ENCODE results near the gene CAPNS2. TPM values are rescaled to one million over a fixed set of nuclear protein-coding genes. Genes with fewer than 3 reads are reported as not detected.

The CAPNS2 gene
- total RNA-seq, 1 experiment from 2014 or later: not detected

- no peaks in the 10 kb centered on the region for H3K36me3 ChIP-seq (ENCODE audit: control insufficient read depth in 1 of 2, insufficient read depth in 2 of 2, low read length in 2 of 2)
- H3K9me2 ChIP-seq (ENCODE audit: insufficient read depth): no peaks in the 10 kb centered on the region
- H3K27me3 ChIP-seq (ENCODE audit: insufficient read depth, low read length): peaks cover 12% of the 10 kb centered on the region
- H4K20me1 ChIP-seq (ENCODE audit: insufficient read depth): no peaks in the 10 kb centered on the region
- intact Hi-C loops (cut with micrococcal nuclease): no loop called here
- no peaks in the 10 kb centered on the region for H3K79me2 ChIP-seq (ENCODE audit: insufficient read depth, low read length)
- ChIA-PET CTCF (no interaction called here), RAD21 (ENCODE audit: low non-redundant PET in 1 of 2, low total read pairs in 2 of 2, uncharacterized antibody in 2 of 2, unreplicated experiment in 2 of 2) (no interaction called here), POLR2A (no interaction called here)
- no peak overlapping the region for H3K27ac ChIP-seq (ENCODE audit: low read depth, low read length)
- H3K4me3 ChIP-seq (replicated peaks in 1 of 2; ENCODE audit: low read depth in 1 of 2, low read length in 2 of 2): no peak overlapping the region
- no peak for ATAC-seq
- DNase-seq (ENCODE audit: low read depth, low spot score): no peak
- no peaks in the 10 kb centered on the region for H3K9me3 ChIP-seq (ENCODE audit: control insufficient read depth in 1 of 2, insufficient read depth in 1 of 2, low read depth in 1 of 2, low read length in 2 of 2)
- no peak overlapping the region for H2AFZ ChIP-seq (ENCODE audit: low read depth, low read length, poor library complexity, severe bottlenecking)
- no peak overlapping the region for H3K4me2 ChIP-seq (ENCODE audit: low read length)
- no TSS peak for BruUV-seq (replicated peaks)
- TF ChIP-seq TCF7L2 (IDR thresholded peaks at IDR 0.05; ENCODE audit: borderline replicate concordance, extremely low read depth, insufficient read depth, insufficient read length): no peak
- no peak for TF ChIP-seq ELF1 (IDR thresholded peaks at IDR 0.05; ENCODE audit: borderline replicate concordance, low read depth)
- no peak for TF ChIP-seq SIN3A (IDR thresholded peaks at IDR 0.05; ENCODE audit: low read depth)
- TF ChIP-seq CBX3 (IDR thresholded peaks at IDR 0.05; ENCODE audit: low read depth): no peak
- TF ChIP-seq YY1 (IDR thresholded peaks at IDR 0.05; ENCODE audit: extremely low read depth, insufficient replicate concordance, low read depth, low read length): no peak
- TF ChIP-seq EZH2 (IDR thresholded peaks at IDR 0.05): no peak
- TF ChIP-seq ZFX (IDR thresholded peaks at IDR 0.05): no peak
- TF ChIP-seq REST (IDR thresholded peaks at IDR 0.05; ENCODE audit: low read depth): no peak
- no peak for TF ChIP-seq EGR1 (IDR thresholded peaks at IDR 0.05; ENCODE audit: low read depth)
- TF ChIP-seq, protein P1, sequence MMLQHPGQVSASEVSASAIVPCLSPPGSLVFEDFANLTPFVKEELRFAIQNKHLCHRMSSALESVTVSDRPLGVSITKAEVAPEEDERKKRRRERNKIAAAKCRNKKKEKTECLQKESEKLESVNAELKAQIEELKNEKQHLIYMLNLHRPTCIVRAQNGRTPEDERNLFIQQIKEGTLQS (IDR thresholded peaks at IDR 0.05): no peak
- no peak for TF ChIP-seq EZH2phosphoT487 (IDR thresholded peaks at IDR 0.05; ENCODE audit: borderline replicate concordance)
- no peak for TF ChIP-seq POLR2A (IDR thresholded peaks at IDR 0.05; ENCODE audit: borderline replicate concordance, extremely low read depth, insufficient read depth, insufficient read length)
- TF ChIP-seq, protein P2, sequence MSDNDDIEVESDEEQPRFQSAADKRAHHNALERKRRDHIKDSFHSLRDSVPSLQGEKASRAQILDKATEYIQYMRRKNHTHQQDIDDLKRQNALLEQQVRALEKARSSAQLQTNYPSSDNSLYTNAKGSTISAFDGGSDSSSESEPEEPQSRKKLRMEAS (IDR thresholded peaks at IDR 0.05): no peak
- no peak for TF ChIP-seq CEBPB (IDR thresholded peaks at IDR 0.05; ENCODE audit: low read depth)
- no peak for TF ChIP-seq CTCF (IDR thresholded peaks at IDR 0.05 in 2 of 3, conservative IDR thresholded peaks at IDR 0.05 in 1 of 3; ENCODE audit: borderline replicate concordance in 1 of 3, insufficient read depth in 1 of 3, low read depth in 2 of 3, low read length in 2 of 3)
- TF ChIP-seq SP1 (IDR thresholded peaks at IDR 0.05; ENCODE audit: low read depth): no peak
- TF ChIP-seq ZNF274 (IDR thresholded peaks at IDR 0.05; ENCODE audit: low read depth, low read length): no peak
- no peak for TF ChIP-seq JUND (IDR thresholded peaks at IDR 0.05)
- no peaks in the 10 kb centered on the region for H3K4me1 ChIP-seq (ENCODE audit: control insufficient read depth in 1 of 2, insufficient read depth in 2 of 2, low read length in 2 of 2)
- H3K9ac ChIP-seq (ENCODE audit: low read length): no peak overlapping the region
Observed at GRCh38 chr16:55597928-55598327, 31.4 kb downstream of the CAPNS2 start.

Data from HCT116 (cell line).